Choroid plexus epithelial cell (primary cell): ENCODE data around the gene LINC01488.

Experiments
- DNase-seq: peaks from one replicate; pipeline ENCODE4 v3.0.0-alpha.2; 2010; ENCODE audit warnings: low read depth
- H3K4me3 ChIP-seq: 2 replicates; pipeline ENCODE4 v1.5.1; 2011; ENCODE audit warnings: low read depth, mild to moderate bottlenecking, control low read depth, low read length, moderate library complexity
- CTCF ChIP-seq: conservative IDR thresholded peaks from 2 replicates; pipeline ENCODE4 v1.5.1; 2011; ENCODE audit warnings: low read depth, mild to moderate bottlenecking, control low read depth, inconsistent platforms, low read length, moderate library complexity

Gene LINC01488

GRCh38 chr11:69437001-69437875 lies 44.2 kb upstream of the LINC01488 start:
- DNase-seq, result no peak
- TF ChIP-seq CTCF, result no peak
- no peak overlapping the region for H3K4me3 ChIP-seq

GRCh38 chr11:69437876-69438205 lies 43.6 kb upstream of the LINC01488 start:
- H3K4me3 ChIP-seq, result no peak overlapping the region
- TF ChIP-seq CTCF, result no peak
- no peak for DNase-seq

GRCh38 chr11:69438286-69438920 lies 43.1 kb upstream of the LINC01488 start:
- no peak for DNase-seq
- H3K4me3 ChIP-seq, result no peak overlapping the region
- TF ChIP-seq CTCF, result no peak

- H3K4me3 ChIP-seq, result no peak overlapping the region
- DNase-seq, result no peak
- TF ChIP-seq CTCF, result no peak
Observed at GRCh38 chr11:69439127-69439526, 42.3 kb upstream of the LINC01488 start.

- no peak for DNase-seq
- no peak overlapping the region for H3K4me3 ChIP-seq
- no peak for TF ChIP-seq CTCF
Observed at GRCh38 chr11:69439651-69440464, 41.6 kb upstream of the LINC01488 start.

- H3K4me3 ChIP-seq, result no peak overlapping the region
- no peak for TF ChIP-seq CTCF
- DNase-seq, result no peak
Observed at GRCh38 chr11:69440876-69441275, 40.6 kb upstream of the LINC01488 start.
